CD4-positive, alpha-beta T cell treated with Interleukin-4 for 1 hour (primary cell): ENCODE measurements around the gene ATPAF2.
A peak's percentile ranks its signal among the peaks of the same experiment; 100 is the strongest.

ENCODE experiments used
- DNase-seq, 2 donors: peaks; one replicate each; pipeline ENCODE4 v3.0.0-alpha.2; 2020 to 2022

The ATPAF2 gene

GRCh38 chr17:17985153-17985552 is 53.8 kb downstream of the ATPAF2 start:
- no peak for DNase-seq

GRCh38 chr17:17983776-17984175 is 55.2 kb downstream of the ATPAF2 start:
- no peak for DNase-seq

- DNase-seq: no peak
These were observed 55.6 kb downstream of the ATPAF2 start for GRCh38 chr17:17983376-17983775.

DNA sequence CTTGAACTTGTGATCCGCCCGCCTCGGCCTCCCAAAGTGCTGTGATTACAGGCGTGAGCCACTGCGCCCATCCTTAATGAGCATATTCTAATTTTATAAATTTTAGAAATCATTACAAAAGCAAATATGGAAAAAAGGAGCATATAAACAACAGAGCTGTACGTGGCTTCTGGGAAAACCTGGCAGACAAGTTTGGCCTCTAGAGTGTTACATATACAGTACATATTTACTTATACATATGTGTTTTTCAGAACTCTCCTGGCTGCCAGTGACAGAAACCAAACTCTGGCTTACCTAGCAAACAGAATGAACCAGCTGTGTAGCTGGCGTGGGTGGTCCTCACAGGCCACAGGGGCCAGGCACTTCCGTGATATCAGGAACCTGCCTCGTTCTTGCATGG is 56.2 kb downstream of the ATPAF2 start:
- DNase-seq: no peak

DNA sequence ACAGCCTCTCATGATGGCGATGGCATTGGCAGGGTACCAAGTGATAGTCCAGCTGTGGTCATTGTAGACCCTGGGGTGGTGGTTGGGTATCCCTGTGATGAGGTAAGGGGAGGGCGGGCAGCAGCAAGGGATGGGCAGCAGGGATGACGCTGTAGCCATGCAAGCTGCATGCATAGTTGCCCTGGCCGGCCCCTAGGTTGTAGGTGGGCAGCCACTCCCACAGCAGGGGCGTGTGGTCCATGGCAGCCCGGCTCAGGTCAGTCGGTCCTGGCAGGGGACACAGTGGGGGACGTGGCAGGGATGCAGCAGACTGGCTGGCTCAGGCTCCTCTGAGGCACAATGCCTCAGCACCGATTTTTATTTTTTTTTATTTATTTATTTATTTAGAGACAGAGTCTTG is 57.6 kb downstream of the ATPAF2 start:
- DNase-seq: no peak

DNA sequence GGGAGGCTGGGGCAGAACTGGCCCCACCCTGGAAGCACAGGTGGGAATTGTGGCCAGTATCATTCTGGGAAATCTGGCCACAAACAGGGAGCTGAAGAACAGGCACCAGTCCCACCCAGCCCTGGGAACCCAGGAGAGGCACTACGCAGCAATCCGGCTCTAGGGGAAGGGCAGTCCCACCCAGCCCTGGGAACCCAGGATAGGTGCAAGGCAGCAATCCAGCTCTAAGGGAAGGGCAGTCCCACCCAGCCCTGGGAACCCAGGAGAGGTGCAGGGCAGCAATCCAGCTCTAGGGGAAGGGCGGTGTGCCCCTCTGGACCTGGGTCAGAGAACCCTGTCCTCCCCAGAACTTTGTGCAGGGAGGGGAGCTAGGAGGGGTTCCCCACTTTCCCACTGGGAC is 59.2 kb downstream of the ATPAF2 start:
- DNase-seq: no peak

DNA sequence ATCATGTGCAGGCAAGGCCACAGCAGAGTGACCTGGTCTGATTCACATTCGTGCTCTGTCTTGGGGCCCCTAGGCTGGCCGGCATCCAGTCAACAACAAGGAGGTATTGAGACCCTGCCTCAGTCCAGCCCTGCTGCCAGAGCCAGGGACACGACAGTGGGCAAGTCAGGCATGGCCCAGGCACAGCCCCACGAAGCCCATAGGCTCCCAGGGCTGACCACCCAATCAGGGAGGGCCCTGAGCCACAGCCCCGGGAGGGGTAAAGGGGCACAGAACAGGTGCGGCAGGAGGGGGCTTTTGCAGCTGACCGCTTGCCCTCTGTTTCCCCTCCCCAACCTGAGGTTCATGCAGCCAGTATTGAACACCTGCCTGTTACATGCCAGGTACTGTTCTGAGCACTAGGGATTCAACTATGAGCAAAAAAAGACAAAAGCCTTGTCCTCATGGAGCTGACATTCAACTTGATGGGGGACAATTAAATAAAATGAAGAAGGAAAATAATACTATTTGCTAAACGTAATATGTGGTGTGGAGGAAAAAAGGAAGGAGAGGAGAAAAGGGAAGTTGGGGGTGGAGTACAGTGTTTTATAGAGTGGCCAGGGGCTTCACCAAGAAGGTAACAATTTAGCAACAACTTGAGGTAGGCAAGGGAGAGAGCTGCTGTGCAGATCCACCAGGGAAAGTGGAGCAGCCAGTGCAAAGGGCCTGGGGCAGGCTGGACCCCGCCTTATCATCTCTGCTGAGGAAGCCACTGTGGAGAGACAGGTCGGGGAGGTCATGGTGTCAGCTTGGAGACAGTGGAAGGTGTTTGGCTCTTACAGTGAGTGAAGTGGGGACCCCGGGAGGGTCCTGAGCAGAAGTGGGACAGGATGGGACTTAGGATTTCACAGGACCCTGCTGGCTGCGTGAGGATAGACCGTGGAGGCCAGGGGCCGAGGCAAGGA is 60.2 kb downstream of the ATPAF2 start:
- no peak for DNase-seq

- no peak for DNase-seq
These were observed 61.9 kb downstream of the ATPAF2 start for GRCh38 chr17:17976931-17977570.

DNA sequence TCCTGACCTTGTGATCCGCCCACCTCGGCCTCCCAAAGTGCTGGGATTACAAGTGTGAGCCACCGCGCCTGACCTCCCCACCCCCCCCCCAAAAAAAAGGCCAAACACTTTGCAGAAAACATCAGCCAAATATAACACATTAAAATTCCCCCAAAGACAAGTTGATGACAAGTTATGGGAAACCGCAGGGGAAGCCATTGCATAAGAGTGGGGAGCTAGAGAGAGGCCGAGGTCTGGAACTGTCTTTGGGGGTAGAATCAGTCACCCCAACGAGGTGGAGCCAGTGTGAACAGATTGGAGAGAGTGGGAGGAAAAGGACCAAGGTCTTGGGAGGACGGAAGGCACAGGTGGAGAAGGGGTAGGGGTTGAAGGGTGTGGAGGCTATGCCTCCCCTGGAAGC is 63.5 kb downstream of the ATPAF2 start:
- peak in 1 of 2 donors; percentile 30 for DNase-seq

DNA sequence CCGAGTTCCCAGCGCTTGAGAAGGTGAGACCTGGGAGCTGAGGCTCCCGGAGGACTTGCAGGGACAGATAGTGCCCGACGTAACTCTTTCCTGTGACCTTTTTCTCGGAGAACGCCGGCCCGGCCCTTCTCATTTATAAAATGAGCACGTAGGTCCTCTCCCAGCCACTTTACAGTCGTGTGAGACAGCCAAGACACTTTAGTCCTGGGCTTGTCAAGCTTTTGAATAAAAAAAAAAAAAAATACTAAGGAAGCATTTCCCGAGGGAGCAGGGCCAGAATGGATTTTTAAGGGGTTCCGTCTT is 66.1 kb downstream of the ATPAF2 start:
- no peak for DNase-seq

DNA sequence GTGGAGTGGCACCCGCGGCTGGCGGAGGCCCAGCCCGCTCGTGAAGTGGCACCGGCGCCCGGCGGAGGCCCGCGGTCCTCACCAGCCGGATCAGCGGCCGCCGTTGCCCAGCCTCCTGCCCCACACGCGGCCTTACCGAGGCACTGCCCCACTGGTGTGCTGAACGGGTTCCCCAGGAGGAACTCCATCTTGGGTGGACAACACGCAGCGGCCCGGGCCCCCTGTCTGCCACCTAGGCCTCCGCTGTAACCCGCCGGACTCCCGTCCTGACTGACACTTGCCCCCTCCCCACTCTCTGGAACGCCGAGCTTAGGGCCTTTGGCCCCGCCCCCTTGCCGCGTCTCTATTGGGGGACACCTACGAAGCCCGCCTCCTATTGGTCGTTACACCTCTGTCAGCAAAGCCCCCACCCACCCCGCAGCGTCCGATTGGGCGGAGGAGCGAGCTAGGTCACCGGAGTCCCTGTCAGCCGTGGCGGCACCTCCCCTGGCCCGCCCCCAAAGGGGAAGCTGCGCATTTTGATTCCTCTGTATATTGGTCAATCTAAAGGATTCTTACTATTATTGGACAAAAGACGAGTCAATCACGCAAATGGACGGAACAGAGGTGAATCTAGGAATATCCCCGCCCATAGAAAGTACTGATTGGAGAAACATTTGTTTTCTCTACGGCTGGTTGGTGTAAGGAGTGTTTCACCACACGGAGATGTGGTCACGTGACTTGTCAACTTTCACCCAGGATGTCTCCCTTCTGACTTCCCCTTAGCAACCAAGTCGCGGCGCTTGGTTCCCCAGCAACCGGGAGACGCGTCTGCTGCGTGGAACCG is 66.6 kb downstream of the ATPAF2 start, which contains the start of the genes DRC3 and TOM1L2:
TSS of gene DRC3 (plus strand) at position 737 of the 826 bp plus-strand sequence. CDS start 4,737 bp downstream, outside the sequence.
TSS of gene TOM1L2 (minus strand) at position 275 of the 826 bp plus-strand sequence. CDS start at position 188, 87 bp downstream.
- DNase-seq: peak; percentile 100

DNA sequence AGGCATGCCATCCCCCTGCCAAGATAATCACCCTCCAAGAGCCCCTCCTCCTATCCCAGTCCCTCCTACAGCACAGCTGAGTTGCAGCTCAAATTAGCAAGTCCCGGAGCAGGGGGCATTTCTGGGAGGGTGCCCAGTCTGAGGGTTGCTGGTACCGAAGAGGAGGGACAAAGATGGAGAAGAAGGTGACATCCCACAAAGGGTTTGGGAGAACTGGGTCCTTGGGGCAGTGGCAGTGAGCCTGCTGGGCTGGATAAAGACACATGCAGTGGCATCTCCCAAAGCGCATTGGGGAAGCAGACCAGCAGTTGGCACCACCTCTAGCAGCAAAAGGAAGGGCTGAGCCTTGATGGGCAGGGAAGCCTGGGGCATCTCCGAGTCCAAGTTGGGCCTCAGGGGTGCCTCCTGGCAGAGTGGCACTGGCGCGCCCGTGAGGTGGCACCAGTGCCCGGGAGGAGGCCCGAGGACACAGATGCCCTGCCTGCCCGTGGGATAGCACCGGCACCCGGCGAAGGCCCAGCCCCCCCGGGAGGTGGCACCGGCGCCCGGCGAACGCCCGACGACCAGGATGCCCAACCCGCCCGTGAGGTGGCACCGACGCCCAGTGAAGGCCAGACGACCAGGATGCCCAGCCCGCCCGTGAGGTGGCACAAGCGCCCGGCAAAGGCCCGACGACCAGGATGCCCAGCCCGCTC is 67.4 kb downstream of the ATPAF2 start:
- peak in 1 of 2 donors; percentile 21 for DNase-seq

GRCh38 chr17:17970699-17971430 is 68.1 kb downstream of the ATPAF2 start:
- no peak for DNase-seq
